Panc1 (cell line): ENCODE data around the gene CTSO. TPM values are rescaled to one million over a fixed set of nuclear protein-coding genes. Genes with fewer than 3 reads are reported as not detected.

ENCODE experiments used
- ATAC-seq: fragments of 200-7000 bp; cut with Tn5 transposase; 2 replicates; pipeline ENCODE4 v1.9.1; 2020; ENCODE audit warnings: mild to moderate bottlenecking, moderate library complexity
- BruUV-seq: library from RNA; stranded (reverse); fragments of 400-500 nt; replicated peaks from 2 replicates; lab custom pipeline; 2021; lab: Mats Ljungman, UMichigan
- CTCF ChIA-PET: fragments of 300-600 bp; sonication (Branson Sonifier 250); formaldehyde crosslinking; loops from one replicate; lab custom pipeline; 2022; ENCODE audit warnings: antibody characterized with exemption; lab: Charles Lee
- POLR2A ChIA-PET: fragments of 300-600 bp; sonication (Branson Sonifier 250); formaldehyde crosslinking; loops from one replicate; lab custom pipeline; 2022; ENCODE audit warnings: antibody characterized with exemption; lab: Charles Lee
- DNase-seq: peaks from one replicate; pipeline ENCODE4 v3.0.0-alpha.2; 2010; ENCODE audit warnings: low read depth, low spot score
- H3K27ac ChIP-seq: 2 replicates; pipeline ENCODE4 v1.5.1; 2011; ENCODE audit warnings: mild to moderate bottlenecking, low read length, inconsistent platforms
- H3K27me3 ChIP-seq: fragments of 200-500 bp; sonication (Bioruptor generic); 2 replicates; pipeline ENCODE4 v1.6.0; 2014; ENCODE audit warnings: low read length, inconsistent platforms; ENCODE audit not compliant: control insufficient read depth, insufficient read depth
- H3K36me3 ChIP-seq: fragments of 200-500 bp; sonication (Bioruptor generic); 2 replicates; pipeline ENCODE4 v1.5.1; 2014; ENCODE audit warnings: inconsistent platforms, mild to moderate bottlenecking, low read length, moderate library complexity; ENCODE audit not compliant: control insufficient read depth, insufficient read depth
- H3K4me1 ChIP-seq: 2 replicates; pipeline ENCODE4 v1.5.1; 2011; ENCODE audit warnings: inconsistent platforms, mild to moderate bottlenecking, low read length, moderate library complexity; ENCODE audit not compliant: control insufficient read depth, insufficient read depth
- H3K4me3 ChIP-seq, 2 experiments: 2 replicates each; pipeline ENCODE4 v1.5.1; 2011 to 2012; ENCODE audit warnings: low read depth in 2 of 2, low read length in 2 of 2, mild to moderate bottlenecking in 2 of 2, inconsistent platforms in 1 of 2, moderate library complexity in 1 of 2
- H3K9me3 ChIP-seq: fragments of 200-500 bp; sonication (Bioruptor generic); 2 replicates; pipeline ENCODE4 v1.5.1; 2014; ENCODE audit warnings: low read depth, mild to moderate bottlenecking, inconsistent platforms, low read length, moderate library complexity; ENCODE audit not compliant: control insufficient read depth, insufficient read depth
- POLR2AphosphoS5 ChIP-seq: IDR thresholded peaks from 2 replicates; pipeline ENCODE4 v1.6.1; 2012; ENCODE audit warnings: mild to moderate bottlenecking, low read depth, low read length, moderate library complexity
- SIN3A ChIP-seq: IDR thresholded peaks from 2 replicates; pipeline ENCODE4 v1.6.1; 2012; ENCODE audit warnings: low read depth, mild to moderate bottlenecking, low read length, moderate library complexity, borderline replicate concordance; ENCODE audit not compliant: insufficient read depth
- TCF7L2 ChIP-seq: IDR thresholded peaks from 2 replicates; pipeline ENCODE4 v1.6.1; 2011; ENCODE audit warnings: mild to moderate bottlenecking, low read depth, low read length, inconsistent platforms
- in situ Hi-C: cut with HindIII; loops from 2 replicates; pipeline ENCODE4 v1.10.0; 2016; ENCODE audit warnings: low sequenced_read_pairs, low pct_unique_long_range_greater_than_20kb
- intact Hi-C: fragments of 100-400 bp; cut with micrococcal nuclease; formaldehyde crosslinking; loops from one replicate; pipeline ENCODE4 v1.10.0; 2022; ENCODE audit not compliant: unreplicated experiment
- total RNA-seq: library from RNA; stranded (reverse); gene quantifications from one replicate; pipeline ENCODE4 v1.2.1, GENCODE V29; 2021; ENCODE audit not compliant: unreplicated experiment
- TF ChIP-seq, protein P1 (sequence below), 2 experiments: IDR thresholded peaks; 2 replicates each; pipeline ENCODE4 v1.6.1; 2011 to 2012; ENCODE audit warnings: low read depth in 2 of 2, control low read depth in 1 of 2, low read length in 1 of 2, mild to moderate bottlenecking in 1 of 2, moderate library complexity in 1 of 2; ENCODE audit not compliant: insufficient read depth in 1 of 2
- TF ChIP-seq, protein P2 (sequence below): fragments of 450-650 bp; IDR thresholded peaks from 2 replicates; pipeline ENCODE4 v1.5.1; 2017; ENCODE audit warnings: mild to moderate bottlenecking

The CTSO gene
- total RNA-seq, 1 experiment from 2014 or later = 3.3 TPM

DNA sequence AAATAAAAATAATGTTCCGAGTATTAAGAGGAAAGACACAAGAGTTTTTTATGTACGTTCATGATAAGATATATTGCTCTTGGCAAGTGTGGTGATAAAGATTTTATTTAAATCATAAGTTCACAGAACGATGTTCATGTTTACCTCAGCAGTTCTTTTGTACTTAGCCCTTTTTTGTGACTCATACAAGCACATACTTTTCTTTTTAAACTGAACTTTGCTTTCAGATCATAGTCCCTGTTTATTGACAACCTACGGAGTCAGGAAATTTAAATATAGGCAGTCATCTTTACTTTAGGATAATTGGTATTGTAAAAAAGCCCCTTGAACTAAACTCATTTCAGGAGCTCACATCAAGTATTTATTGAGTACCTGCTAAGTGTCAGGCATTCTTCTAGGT lies 1.3 kb upstream of the CTSO start:
- DNase-seq = no peak
- no peaks in the 10 kb centered on the region for H3K9me3 ChIP-seq
- no peak for TF ChIP-seq POLR2AphosphoS5
- TF ChIP-seq, protein P1, sequence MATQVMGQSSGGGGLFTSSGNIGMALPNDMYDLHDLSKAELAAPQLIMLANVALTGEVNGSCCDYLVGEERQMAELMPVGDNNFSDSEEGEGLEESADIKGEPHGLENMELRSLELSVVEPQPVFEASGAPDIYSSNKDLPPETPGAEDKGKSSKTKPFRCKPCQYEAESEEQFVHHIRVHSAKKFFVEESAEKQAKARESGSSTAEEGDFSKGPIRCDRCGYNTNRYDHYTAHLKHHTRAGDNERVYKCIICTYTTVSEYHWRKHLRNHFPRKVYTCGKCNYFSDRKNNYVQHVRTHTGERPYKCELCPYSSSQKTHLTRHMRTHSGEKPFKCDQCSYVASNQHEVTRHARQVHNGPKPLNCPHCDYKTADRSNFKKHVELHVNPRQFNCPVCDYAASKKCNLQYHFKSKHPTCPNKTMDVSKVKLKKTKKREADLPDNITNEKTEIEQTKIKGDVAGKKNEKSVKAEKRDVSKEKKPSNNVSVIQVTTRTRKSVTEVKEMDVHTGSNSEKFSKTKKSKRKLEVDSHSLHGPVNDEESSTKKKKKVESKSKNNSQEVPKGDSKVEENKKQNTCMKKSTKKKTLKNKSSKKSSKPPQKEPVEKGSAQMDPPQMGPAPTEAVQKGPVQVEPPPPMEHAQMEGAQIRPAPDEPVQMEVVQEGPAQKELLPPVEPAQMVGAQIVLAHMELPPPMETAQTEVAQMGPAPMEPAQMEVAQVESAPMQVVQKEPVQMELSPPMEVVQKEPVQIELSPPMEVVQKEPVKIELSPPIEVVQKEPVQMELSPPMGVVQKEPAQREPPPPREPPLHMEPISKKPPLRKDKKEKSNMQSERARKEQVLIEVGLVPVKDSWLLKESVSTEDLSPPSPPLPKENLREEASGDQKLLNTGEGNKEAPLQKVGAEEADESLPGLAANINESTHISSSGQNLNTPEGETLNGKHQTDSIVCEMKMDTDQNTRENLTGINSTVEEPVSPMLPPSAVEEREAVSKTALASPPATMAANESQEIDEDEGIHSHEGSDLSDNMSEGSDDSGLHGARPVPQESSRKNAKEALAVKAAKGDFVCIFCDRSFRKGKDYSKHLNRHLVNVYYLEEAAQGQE (IDR thresholded peaks at IDR 0.05; ENCODE audit: insufficient read depth in 1 of 2, low read depth in 2 of 2, low read length in 1 of 2) = no peak
- no peaks in the 10 kb centered on the region for H3K27me3 ChIP-seq
- in situ Hi-C loops (no loop called here), intact Hi-C loops (loop anchor here (5.0 kb wide), 1 partner anchor 548 kb away; no protein-coding TSS in a partner anchor)
- no peak overlapping the region for H3K4me3 ChIP-seq
- H3K4me1 ChIP-seq = no peaks in the 10 kb centered on the region
- no peak for ATAC-seq
- ChIA-PET CTCF (no interaction called here), POLR2A (no interaction called here)
- H3K27ac ChIP-seq = no peak overlapping the region
- no peaks in the 10 kb centered on the region for H3K36me3 ChIP-seq
- no TSS peak for BruUV-seq

DNA sequence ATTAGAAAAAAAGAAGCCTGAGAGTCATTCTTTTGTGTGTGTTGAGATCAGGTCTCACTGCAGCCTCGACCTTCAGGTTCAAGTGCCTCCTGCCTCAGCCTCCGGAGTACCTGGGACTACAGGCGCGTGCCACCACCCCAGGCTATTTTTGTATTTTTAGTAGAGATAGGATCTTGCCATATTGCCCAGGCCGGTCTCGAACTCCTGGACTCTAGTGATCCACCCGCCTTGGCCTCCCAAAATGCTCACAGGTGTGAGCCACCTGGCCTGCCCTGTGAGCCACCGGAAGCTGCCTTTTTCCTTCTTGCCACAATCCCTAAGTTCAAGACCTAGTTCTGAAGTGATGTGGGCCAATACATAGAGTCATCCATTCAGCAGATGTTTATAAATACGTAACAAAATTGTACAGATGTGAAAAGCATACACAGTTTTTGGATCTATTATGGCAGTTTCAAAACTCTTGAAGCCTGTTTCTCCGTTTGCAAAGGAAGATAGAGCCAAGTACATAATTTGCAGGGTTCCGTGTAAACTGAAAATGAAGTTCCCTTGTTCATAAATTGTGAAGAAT lies 536 bp upstream of the CTSO start:
- ATAC-seq (no peak), DNase-seq (no peak)
- ChIA-PET POLR2A (no interaction called here), CTCF (no interaction called here)
- in situ Hi-C loops = no loop called here
- Histone ChIP-seq H3K9me3 (no peaks in the 10 kb centered on the region), H3K4me3 (peak overlapping the region; percentile 53 to 89), H3K36me3 (no peaks in the 10 kb centered on the region), H3K27ac (peak overlapping the region; percentile 83), H3K27me3 (no peaks in the 10 kb centered on the region), H3K4me1 (no peaks in the 10 kb centered on the region)
- intact Hi-C loops = loop anchor here (5.0 kb wide), 1 partner anchor 547 kb away; no protein-coding TSS in a partner anchor
- TF ChIP-seq, protein P1 (IDR thresholded peaks at IDR 0.05; ENCODE audit: insufficient read depth in 1 of 2, low read depth in 2 of 2, low read length in 1 of 2) = no peak
- no TSS peak for BruUV-seq

DNA sequence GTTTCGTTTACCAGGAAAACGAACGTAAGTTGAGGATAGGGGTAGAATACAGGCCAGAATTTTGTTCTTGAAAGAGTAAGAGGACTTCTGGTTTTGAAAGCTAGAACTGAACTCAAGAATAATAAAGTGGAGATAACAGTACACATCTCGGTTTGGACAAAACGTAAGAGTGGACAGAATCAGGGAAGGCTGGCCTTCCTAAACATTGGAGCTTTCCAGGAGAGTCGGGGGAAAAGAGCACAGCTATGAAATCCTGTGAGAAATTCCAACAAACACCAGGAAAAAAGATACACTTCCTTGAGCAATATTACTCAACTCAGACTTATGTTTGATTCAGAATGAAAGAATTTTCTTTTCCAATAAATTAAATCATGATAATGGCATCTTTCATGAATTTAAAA lies 1.2 kb downstream of the CTSO start:
- DNase-seq (no peak), ATAC-seq (no peak)
- POLR2A ChIA-PET = no interaction called here
- Histone ChIP-seq H3K27me3 (no peaks in the 10 kb centered on the region), H3K9me3 (no peaks in the 10 kb centered on the region), H3K4me3 (no peak overlapping the region), H3K27ac (no peak overlapping the region; the same call in 1 of the 2 replicates), H3K36me3 (no peaks in the 10 kb centered on the region), H3K4me1 (no peaks in the 10 kb centered on the region)
- in situ Hi-C loops (no loop called here), intact Hi-C loops (loop anchor here (5.0 kb wide), 1 partner anchor 545 kb away; no protein-coding TSS in a partner anchor)
- TF ChIP-seq, protein P1 (IDR thresholded peaks at IDR 0.05; ENCODE audit: insufficient read depth in 1 of 2, low read depth in 2 of 2, low read length in 1 of 2) = no peak
- TF ChIP-seq POLR2AphosphoS5 (no peak), SIN3A (no peak), TCF7L2 (no peak)
- TF ChIP-seq, protein P2, sequence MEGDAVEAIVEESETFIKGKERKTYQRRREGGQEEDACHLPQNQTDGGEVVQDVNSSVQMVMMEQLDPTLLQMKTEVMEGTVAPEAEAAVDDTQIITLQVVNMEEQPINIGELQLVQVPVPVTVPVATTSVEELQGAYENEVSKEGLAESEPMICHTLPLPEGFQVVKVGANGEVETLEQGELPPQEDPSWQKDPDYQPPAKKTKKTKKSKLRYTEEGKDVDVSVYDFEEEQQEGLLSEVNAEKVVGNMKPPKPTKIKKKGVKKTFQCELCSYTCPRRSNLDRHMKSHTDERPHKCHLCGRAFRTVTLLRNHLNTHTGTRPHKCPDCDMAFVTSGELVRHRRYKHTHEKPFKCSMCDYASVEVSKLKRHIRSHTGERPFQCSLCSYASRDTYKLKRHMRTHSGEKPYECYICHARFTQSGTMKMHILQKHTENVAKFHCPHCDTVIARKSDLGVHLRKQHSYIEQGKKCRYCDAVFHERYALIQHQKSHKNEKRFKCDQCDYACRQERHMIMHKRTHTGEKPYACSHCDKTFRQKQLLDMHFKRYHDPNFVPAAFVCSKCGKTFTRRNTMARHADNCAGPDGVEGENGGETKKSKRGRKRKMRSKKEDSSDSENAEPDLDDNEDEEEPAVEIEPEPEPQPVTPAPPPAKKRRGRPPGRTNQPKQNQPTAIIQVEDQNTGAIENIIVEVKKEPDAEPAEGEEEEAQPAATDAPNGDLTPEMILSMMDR = no peak
- no TSS peak for BruUV-seq
- CTCF ChIA-PET = no interaction called here
